Renal cortical epithelial cell (primary cell): ENCODE results near the gene STX1A. TPM values are rescaled to one million over a fixed set of nuclear protein-coding genes. Genes with fewer than 3 reads are reported as not detected.
A peak's percentile ranks its signal among the peaks of the same experiment; 100 is the strongest.

Experiments
- DNase-seq: peaks from one replicate; pipeline ENCODE4 v3.0.0-alpha.2; 2011; ENCODE audit warnings: low read depth
- total RNA-seq: library from RNA; depleted of rRNA; stranded (reverse); fragments of >200 nt; gene quantifications from 2 replicates; pipeline ENCODE4 v1.2.3, GENCODE V29; 2014

The STX1A gene
- 12.9 and 13.9 TPM in 2 replicates for total RNA-seq

DNA sequence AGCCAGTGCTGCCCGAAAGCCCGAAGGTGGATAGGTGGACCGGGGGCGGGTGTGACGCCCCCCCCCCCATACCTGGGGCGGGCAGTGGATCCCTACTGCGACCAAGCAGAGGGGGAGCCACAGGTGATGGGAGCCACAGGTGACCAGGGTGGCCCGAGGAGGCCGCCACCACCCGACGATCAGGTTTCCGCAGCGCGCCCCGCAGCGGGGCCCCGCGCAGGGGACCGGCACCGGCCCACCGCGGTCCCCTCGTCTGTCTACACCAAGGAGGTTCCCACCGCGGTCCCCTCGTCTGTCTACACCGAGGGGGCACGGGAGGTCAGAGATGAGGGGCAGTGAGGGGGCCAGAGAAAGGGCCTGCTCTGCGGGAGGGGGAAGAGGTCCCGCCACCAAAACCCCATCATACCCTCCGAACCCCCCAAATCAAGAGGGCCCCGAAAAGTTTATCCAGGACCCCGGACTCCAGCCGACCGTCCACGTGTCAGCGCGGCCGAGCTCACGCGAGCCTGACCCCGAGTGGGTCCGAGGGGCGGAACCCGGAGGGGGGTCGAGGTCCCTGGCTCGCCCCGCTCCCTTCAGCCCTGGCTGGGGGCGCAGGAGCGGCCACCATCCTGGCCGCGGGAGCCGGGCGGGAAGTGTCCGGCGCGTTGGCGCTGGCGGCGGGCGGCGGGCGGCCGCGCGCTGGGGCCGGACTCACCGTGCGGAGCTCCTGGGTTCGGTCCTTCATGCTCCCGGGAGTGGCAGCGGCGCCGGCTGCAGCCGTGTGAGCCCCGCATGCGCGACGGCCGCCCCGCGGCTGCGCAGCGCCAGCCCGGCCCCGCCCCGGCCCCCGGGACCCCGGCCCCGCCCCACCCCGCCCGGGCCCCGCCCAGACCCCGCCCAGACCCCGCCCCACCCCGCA is at the start of gene STX1A:
STX1A (minus strand) TSS at position 765 of the 901 bp plus-strand sequence; CDS start at position 727, 38 bp downstream.
- DNase-seq = no peak

DNA sequence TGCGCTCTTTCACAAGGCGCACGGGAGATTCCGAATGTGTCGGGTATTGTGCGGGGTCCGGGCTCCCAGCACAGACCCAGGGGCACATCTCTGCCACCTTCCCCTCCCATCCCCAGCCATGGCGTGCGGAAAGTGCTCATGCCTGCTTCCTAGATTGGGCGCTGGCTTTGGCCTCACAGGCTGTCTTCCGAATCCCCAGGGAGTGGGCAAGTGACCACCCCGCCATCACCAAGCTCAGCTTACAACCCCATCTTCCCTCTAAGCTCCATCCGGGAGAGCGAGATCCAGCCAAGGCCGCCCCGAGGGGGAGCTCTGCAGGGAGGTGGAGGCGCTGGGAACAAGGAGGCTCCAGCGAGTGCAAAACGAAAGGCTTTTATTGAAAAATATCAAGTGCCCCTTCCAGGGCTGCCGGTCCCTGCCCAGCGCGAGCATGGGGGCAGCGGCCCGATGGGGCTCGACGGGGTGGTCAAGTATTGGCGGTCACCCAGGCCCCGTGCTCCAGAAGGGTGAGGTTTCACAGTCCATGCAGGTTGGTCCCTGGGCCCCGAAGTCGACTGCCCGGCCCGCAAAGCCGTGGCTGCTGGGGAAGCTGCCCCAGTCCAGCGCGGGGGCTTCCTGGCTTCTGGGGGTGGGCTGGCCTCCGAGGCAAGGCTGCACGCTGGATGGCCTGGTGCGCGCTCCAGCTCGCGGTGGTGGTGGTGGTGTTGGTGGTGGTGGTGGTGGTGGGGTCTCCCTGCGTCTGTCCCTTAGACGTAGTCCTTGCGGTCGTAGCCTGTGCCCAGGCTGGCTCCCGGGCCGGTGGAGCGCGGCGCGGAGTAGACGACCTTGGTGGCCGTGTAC is 49.4 kb upstream of the STX1A start:
- no peak for DNase-seq

DNA sequence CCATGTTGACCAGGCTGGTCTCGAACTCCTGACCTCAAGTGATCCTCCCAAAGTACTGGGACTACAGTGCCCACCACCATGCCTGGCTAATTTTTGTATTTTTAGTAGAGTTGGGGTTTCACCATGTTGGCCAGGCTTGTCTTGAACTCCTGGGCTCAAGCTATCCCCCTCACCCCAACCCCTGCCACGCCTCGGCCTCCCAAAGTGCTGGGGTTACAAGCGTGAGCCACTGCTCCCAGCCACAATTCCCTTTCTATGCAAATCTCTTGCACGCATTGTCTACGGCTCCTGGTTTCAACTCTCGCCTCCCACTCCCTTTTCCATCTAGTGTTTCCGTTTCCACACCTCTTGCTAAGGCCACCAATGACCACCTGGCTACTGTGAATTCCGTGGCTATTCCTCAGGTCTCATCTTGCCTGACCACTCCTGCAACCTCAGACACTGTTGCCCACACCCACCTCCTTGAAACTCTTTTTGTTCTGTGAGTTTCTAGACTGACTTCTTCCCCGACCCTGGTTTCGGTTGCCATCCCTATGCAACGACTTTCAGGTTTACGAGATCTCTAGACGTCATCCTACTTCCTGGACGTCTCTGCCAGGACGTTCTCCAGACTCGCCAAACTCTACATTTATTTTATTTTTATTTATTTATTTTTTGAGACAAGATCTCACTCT is 47.2 kb upstream of the STX1A start:
- no peak for DNase-seq

DNA sequence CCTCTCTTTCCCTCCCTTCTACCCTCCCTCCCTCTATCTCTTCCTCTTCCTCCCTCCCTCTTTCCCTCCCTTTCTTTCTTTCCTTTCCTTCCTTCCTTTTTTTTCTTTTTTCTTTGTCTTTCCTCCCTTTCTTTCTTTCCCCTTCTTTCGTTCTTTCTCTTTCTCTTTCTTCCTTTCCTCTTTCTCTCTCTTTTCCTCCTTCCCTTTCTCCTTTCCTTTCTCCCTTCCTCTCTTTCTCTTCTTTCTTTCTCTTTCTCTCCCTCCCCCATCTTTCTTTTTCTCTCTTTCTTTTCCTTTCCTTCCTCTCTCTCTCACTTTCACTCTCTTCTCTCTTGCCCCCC is 43.2 kb upstream of the STX1A start:
- DNase-seq = no peak

DNA sequence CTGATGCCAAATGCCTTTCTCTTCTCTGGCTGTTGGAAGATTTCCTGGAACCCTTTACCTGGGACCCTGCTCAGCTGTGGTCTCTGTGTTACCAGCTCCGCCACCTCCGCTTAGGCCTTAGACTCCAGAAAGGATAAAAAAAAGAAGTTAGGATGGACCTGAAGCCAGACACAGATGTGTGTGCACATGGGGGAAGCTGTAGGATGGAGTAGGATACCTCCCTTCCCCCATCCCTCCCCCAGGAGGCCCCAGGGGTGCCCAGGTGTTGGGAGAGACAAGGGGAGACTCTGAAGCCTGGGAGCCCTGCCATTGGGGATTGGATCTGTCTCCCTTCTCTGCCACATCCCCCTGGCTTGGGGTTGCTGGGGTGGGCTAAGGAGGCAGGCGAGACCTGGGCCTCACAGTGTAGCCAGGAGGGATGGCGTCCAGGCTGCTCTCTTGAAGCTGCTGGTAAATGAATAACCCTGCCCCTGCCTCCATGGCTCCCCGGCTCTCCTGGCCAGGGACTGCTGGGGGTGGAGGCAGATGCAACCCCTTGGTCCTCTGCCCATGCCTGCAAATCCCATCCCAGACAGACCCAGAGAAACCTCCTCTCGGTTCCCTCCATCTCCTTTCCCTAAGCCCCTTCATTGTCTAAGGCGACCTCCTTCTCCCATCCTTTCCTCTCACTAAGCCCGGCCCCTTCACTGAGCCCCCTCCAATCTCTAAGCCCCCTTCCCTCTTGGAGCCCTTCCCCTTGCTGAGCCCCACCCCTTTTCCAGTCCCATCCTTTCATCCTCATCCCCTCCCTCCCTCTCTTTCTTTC is 42.6 kb upstream of the STX1A start:
- no peak for DNase-seq

DNA sequence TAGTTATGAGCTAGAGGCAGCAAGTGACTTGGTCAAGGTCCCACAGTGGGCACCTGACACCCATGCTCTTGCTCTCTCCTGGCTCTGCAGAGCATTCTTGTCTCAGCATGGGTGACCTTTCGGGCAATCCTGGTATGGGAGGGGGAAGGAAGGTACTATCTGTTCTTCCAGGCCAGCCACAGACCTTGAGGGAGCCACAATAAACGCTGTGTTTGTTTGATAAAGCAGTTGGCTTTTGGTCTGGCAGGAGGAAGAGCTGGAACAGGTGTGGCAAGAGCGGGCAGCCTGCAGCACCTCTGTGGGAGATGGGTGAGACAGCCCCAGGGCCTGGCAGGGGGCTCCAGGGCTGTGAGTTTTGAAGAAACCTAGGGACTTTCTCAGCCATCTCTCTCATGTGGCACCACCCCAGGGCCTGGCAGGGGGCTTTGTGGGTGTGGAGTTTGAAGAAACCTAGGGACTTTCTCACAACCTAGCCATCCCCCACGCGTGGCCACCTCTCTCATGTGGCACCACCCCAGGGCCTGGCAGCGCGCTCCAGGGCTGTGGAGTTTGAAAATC is 39.2 kb upstream of the STX1A start:
- DNase-seq = no peak

DNA sequence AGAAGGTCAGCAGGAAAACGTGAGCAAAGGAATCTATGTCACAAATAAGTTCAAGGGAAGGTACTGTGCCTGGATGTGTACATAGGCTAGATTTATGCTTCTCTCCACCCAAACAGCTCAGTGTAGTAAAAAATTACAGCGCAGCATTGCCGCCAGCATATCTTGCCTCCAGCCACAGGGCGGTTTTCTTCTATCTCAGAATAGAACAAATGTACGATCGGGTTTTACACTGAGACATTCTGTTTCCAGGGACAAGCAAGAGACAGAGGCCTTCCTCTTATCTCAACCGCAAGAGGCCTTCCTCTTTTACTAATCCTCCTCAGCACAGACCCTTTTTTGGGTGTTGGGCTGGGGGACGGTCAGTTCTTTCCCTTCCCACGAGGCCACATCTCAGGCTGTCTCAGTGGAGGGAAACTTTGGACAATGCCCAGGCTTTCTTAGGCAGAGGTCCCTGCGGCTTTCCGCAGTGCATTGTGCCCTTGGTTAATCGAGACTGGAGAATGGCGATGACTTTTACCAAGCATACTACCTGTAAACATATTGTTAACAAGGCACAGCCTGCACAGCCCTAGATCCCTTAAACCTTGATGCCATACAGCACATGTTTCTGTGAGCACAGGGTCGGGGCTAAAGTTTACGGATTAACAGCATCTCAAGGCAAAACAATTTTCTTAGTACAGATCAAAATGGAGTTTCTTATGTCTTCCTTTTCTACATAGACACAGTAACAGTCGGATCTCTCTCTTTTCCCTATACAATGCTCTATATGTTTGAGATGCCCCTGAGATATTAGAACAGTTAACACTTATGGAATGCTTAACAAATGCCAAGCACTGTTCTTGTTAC is 30.7 kb upstream of the STX1A start:
- DNase-seq = no peak

DNA sequence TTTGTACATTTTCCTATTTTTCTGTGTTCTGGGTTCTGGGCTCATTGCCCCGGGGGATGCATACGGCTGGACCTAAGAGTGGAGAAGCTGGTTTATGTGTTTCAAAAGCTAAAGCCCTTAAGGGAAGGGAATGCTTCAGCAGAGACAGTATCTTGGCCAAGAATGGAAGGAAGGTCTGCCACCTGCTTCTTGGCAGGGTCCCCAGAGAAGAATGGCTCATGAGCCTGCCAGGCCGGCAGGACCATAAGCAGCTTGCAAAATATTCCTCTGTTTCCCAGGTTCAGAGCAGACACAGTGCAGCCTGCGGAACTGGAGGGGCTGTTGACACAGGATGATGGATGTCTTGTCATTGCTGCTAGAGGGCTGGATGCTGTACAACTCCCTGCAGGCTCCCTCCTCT is 26.9 kb upstream of the STX1A start:
- DNase-seq = no peak

DNA sequence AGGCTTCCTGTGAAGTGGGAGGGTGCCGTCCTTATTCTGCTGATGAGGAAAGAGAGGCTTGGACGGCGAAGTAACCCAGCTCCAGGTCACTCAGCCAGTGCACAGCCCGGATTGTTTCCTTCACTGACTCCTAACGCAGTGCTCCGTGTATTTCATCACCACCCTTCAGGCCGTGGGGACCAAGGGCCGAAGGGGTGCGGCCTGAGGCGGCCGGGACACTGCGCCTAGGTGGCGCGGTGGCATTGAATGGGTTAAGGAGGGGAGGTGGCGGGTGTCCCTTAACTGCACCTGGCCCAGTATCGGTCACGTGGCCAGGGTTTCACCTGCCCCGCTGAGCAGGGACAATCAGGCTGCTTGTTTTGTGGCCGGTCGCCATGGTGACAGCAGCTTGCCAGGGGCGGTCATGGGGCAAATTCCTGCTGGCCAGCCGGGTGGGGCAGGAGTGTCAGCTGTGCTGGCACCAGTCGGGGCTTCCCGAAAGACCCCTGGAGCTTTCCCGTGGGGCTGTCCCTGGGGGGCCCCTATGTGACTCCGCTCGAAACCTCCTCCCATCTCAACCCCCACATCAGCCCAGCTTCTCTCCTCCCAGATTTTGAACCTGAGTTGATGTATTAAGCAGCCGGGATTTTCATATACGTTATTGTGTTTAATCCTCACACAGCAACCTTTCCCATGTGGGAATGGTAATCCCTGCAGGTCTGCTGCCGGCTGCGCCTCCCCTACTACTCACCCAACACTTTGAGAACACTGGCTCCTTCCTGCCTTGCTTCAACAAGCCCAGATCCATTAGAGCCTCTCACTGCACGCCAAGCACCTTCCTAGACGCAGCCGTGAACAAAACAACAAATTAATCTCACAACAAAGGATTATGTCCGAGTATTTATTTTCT is 23.5 kb upstream of the STX1A start:
- peak; percentile 94 for DNase-seq

DNA sequence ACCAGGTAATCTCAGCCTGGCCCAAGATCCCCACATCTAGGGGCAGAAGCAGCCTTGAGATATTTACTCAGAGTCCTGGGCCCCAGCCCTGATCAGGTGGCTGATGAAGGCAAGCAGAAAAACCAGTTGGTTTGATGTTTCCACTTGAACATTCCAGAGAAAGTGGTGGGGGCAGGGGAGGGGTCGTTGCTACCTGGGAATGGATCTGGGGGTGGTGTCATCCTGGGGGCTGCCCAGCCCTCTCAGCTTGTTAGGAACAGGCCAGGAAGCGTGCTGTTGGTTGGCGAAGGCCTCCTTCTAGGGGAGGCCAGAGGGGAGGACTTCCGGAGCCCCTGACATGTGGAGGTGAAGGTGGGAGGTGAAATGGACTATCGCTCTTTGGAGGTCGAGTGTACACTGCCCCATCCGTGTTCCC is 22.9 kb upstream of the STX1A start:
- peak; percentile 38 for DNase-seq

DNA sequence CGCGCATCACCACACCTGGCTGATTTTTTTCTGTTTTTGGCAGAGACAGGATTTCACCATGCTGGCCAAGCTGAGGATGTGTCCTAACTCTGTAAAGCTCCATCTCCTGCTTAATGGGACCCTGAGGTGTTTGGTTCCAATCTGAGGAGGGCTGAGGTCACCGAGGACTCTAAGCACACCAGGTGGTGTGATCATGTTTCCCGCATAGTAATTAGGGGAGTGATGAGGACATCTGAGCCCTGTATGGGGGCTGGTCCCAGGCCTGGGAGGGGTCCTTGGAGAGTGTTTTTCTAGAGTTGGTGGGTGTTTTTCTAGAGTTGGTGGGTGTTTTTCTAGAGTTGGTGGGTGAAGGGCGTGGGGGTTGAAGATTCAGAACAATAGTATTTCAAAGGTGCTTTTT is 22.1 kb upstream of the STX1A start:
- peak; percentile 50 for DNase-seq

DNA sequence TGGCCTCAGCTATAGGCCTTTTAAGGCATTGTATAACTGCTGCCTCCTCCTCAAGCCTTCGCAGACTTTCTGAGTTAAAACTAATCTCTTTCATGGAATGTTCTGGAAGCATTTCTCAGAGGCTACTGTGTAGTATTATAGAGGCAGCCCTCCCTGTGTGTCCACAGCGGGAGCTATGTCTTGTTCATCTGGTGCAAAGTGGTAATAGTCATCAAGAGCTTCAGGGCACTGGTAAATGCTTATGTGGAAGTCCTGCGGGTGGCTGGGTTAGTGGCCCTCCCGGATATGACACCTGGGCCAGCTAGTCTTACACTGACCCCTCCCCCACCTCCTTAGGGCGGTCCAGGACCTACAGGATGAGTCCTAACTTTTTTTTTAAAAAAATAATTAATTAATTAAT is 21.3 kb upstream of the STX1A start:
- DNase-seq = peak; percentile 61

DNA sequence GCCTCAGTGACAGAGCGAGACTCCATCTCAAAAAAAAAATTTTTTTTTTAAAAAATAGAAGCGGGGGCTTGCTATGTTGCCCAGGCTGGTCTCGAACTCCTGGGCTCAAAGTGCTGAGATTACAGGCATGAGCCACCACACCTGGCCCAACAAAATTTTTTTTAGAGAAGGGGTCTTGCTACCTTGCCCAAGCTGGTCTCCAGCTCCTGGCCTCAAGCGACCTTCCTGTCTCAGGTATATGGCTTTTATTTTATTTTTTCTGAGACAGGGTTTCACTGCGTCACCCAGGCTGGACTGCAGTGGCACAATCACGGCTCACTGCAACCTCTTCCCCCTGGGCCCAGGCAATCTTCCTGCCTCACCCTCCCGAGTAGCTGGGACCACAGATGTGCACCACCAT is 20.7 kb upstream of the STX1A start:
- no peak for DNase-seq

DNA sequence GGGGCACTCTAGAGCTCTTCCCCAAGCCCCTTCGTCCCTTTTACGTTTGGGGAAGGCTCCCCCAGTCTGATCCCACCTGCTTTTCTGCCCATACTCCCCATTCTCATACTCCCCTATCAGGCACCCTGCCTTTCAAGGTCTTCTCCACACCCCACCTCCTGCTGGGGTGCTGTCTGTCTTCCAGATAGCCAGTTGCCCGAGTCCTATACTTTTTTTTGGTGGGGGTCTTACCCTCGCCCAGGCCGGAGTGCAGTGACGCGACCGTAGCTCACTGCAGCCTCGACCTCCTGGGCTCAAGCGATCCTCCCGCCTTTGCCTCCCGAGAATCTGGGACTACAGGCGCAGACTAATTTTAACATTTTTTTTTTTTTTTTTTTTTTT is 19.9 kb upstream of the STX1A start:
- DNase-seq = no peak

DNA sequence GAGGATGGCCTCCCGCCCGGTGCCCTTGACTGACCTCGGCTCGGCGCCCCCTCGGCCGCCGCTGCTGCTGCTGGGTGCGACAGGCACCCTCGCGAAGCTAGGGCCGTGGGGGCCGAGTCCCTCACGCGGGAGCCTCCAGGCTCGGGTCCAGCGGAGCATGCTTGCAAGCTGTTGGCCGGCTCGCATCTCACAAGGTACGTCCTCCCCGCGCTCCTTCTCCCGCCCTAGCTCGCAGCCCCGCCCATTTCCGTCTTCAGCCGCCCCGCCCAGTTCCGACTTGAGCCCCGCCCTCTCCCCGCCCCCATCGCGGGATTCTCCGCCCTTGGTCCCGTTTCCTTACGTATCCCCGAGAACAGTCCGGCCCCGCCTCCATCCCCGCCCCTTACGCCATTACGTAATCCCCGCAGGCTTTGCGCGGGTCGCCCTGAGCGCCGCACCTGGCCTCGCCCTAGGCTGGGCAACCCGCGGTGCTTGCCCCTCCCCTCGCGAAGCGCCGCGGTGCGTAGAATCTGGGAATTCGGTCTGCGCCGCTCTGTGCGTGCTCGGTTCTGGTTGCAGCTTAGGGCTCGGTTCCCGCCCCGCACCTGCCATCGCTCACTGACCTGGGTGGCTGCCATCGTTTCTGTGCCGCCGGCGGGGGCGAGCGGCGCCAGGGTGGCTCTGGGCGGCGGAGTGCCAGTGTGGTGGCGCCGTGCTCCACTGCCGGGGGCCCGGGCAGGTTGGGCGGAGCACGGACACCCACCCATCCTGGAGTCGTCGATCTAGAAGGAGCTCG is 19.3 kb upstream of the STX1A start, which contains the start of gene ABHD11:
ABHD11 (minus strand) TSS at position 191 of the 775 bp plus-strand sequence; CDS start at position 159, 32 bp downstream.
- peak; percentile 87 for DNase-seq

DNA sequence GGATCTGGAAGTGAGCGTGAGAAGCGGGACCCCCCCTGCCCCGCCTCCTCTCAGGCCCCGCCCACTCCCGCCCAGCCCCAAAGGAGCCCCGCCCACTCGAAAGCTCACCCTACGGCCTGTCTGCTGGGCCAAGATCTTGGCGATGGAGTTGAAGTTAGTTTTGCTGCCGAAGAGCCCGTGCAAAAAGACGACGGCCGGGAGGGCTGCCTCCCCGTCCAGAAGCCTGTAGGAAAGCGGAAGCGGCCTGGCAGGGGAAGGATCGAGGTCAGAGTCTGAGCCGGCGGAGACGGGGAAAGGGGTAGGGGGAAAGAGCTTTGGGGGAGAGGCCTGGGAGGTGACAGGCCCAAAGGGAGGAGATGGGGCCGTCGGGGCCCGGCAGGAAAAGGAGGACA is 18.7 kb upstream of the STX1A start:
- no peak for DNase-seq

DNA sequence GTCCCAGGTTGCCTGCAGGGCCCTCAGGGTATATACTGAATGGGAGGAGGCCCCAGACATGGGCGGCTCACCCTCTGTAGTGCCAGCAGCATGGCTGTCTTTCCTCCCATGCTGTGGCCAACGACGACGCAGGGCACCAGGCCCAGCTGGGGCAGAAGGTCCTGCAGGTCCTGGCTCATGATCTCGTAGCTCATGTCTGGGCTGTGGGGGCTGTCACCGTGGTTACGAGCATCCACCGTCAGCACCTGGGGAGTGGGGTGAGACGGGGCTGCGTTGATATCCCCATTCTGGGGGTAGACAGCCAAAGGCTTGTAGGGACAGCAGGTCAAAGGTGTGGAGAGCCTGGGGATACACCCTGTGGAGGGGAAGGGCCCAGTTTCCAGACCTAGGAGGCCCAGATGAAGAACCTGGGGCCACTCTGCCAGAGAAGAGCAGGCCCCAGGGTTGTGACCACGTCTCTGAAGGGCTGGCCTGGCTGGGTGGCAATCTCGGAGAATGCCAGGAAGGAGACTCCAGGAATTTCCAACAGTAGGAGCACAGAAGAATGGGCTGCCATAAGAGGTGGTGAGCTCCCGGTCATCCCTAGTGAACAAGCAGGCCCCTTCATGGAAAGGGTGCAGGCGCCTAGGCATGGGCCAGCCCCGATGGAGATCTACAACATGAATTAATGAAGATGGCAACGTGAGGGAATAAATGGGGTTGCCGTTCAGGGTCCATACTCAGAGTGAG is 18.2 kb upstream of the STX1A start:
- DNase-seq = no peak

DNA sequence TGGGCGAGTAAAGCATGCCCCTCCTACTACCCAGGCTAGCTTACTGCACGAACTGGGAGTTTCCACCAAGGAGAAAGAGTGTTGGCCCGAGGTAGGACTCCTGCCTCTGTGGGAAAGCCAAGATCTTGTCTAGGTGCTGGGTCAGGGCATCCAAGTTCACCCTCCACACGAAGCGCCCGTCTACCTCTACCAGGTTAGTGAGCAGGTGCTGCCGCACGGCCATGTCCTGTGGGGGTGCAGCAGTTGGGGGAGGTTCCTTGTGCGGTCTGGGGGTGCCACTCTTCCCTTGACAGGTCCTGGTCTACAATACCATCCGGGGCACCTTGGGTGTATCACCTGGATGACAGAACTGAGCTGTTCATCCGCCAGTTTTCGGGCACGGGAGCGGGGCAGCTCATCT is 17.4 kb upstream of the STX1A start:
- no peak for DNase-seq
